MM.1S (cell line): ENCODE results near the gene CYTH3.

Experiments
- DNase-seq: peaks from one replicate; pipeline ENCODE4 v3.0.0-alpha.2; 2015
- H2AFZ ChIP-seq: fragments of 300-600 bp; sonication (generic); 2 replicates; pipeline ENCODE4 v1.6.0; 2016; ENCODE audit warnings: antibody characterized with exemption, low read length
- H3F3A ChIP-seq: fragments of 300-600 bp; sonication (generic); 2 replicates; pipeline ENCODE4 v1.6.1; 2016; ENCODE audit warnings: mild to moderate bottlenecking, antibody characterized with exemption, low read length, moderate library complexity, mixed read lengths; ENCODE audit not compliant: insufficient read depth
- H3K27ac ChIP-seq: fragments of 300-600 bp; sonication (generic); 2 replicates; pipeline ENCODE4 v1.5.1; 2016; ENCODE audit warnings: mild to moderate bottlenecking, low read length
- H3K27me3 ChIP-seq: fragments of 300-600 bp; sonication (generic); replicated peaks from 2 replicates; pipeline ENCODE4 v1.6.0; 2016; ENCODE audit warnings: low read length; ENCODE audit not compliant: insufficient read depth
- H3K36me3 ChIP-seq: fragments of 300-600 bp; sonication (generic); replicated peaks from 2 replicates; pipeline ENCODE4 v1.6.1; 2016; ENCODE audit warnings: mild to moderate bottlenecking, low read length, mixed read lengths; ENCODE audit not compliant: insufficient read depth
- H3K4me1 ChIP-seq: fragments of 300-600 bp; sonication (generic); 2 replicates; pipeline ENCODE4 v1.6.1; 2016; ENCODE audit warnings: low read length, mixed read lengths
- H3K4me2 ChIP-seq: fragments of 300-600 bp; sonication (generic); 2 replicates; pipeline ENCODE4 v1.6.0; 2016; ENCODE audit warnings: low read depth, low read length
- H3K4me3 ChIP-seq: fragments of 300-600 bp; sonication (generic); 2 replicates; pipeline ENCODE4 v1.5.1; 2016; ENCODE audit warnings: low read length, mixed read lengths
- H3K79me2 ChIP-seq: fragments of 300-600 bp; sonication (generic); 2 replicates; pipeline ENCODE4 v1.6.1; 2016; ENCODE audit warnings: mixed run types, low read length, mixed read lengths
- H3K9ac ChIP-seq: fragments of 300-600 bp; sonication (generic); 2 replicates; pipeline ENCODE4 v1.6.1; 2016; ENCODE audit warnings: low read length, mixed read lengths
- H3K9me2 ChIP-seq: fragments of 300-600 bp; sonication (generic); replicated peaks from 2 replicates; pipeline ENCODE4 v1.6.1; 2016; ENCODE audit warnings: mild to moderate bottlenecking, low read length, mixed read lengths; ENCODE audit not compliant: insufficient read depth
- H3K9me3 ChIP-seq: fragments of 300-600 bp; sonication (generic); replicated peaks from 2 replicates; pipeline ENCODE4 v1.6.1; 2016; ENCODE audit warnings: mild to moderate bottlenecking, low read length, mixed read lengths; ENCODE audit not compliant: insufficient read depth
- H4K20me1 ChIP-seq: fragments of 300-600 bp; sonication (generic); 2 replicates; pipeline ENCODE4 v1.6.1; 2016; ENCODE audit warnings: mild to moderate bottlenecking, low read length, moderate library complexity, mixed read lengths; ENCODE audit not compliant: insufficient read depth
- EZH2 ChIP-seq: fragments of 300-600 bp; sonication (generic); optimal IDR thresholded peaks from 2 replicates; pipeline ENCODE3; 2017; ENCODE audit warnings: low read depth, mild to moderate bottlenecking, antibody characterized with exemption, low read length, mixed read lengths
- EZH2phosphoT487 ChIP-seq: fragments of 300-600 bp; sonication (generic); IDR thresholded peaks from 2 replicates; pipeline ENCODE4 v1.6.1; 2018; ENCODE audit warnings: antibody characterized with exemption, low read length
- TF ChIP-seq, protein P1 (sequence below): fragments of 300-600 bp; sonication (generic); IDR thresholded peaks from 2 replicates; pipeline ENCODE4 v1.5.1; 2016; ENCODE audit warnings: antibody characterized with exemption, low read length, mixed read lengths

The CYTH3 gene, protein sequence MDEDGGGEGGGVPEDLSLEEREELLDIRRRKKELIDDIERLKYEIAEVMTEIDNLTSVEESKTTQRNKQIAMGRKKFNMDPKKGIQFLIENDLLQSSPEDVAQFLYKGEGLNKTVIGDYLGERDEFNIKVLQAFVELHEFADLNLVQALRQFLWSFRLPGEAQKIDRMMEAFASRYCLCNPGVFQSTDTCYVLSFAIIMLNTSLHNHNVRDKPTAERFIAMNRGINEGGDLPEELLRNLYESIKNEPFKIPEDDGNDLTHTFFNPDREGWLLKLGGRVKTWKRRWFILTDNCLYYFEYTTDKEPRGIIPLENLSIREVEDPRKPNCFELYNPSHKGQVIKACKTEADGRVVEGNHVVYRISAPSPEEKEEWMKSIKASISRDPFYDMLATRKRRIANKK

DNA sequence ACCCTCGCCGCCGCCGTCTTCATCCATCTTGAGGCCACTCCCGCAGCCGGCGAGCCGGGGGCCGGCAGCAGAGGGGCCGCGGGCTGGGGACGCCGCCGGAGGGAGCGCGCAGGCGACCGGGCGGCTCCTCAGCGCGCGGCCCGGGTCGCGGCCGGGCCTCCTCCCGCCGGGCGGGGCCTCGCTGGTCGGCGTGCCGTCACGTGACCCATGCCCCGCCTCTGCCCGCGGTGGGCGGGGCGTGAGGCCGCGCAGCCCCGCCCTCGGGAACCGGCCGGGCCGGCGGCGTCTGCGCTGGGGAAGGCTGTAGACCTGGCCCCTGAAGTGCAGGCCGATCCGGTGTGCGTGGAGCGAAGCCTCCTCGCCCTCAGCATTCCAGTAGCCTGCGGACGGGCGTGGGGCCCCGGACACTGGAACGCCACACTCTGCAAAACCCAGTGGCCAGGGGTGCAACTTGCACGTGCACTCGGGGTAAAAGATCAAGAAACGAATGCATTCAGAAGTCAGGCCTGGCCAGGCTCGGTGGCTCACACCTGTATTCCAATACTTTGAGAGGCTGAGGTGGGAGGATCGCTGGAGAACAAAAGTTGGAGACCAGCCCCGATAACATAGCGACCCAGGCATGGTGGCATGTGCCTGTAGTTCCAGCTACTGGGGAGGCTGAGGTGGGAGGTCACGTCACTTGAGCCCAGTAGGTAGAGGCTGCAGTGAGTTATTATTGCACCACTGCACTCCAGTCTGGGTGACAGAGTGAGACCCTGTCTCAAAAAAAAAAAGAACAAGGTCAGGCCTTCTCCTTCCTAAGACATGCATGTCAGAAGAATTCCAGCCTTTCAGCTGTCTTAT, at the start of gene CYTH3:
CYTH3 (minus strand) TSS at position 144 of the 843 bp plus-strand sequence; CDS start at position 27, 117 bp downstream.
- Histone ChIP-seq H3K9ac (peak within 1 kb of the TSS; percentile 66; the same call in 1 of the 2 replicates), H3K27me3 (no peaks in the 10 kb centered on the region)
- no peak for TF ChIP-seq EZH2
- no peak for TF ChIP-seq EZH2phosphoT487
- TF ChIP-seq, protein P1, sequence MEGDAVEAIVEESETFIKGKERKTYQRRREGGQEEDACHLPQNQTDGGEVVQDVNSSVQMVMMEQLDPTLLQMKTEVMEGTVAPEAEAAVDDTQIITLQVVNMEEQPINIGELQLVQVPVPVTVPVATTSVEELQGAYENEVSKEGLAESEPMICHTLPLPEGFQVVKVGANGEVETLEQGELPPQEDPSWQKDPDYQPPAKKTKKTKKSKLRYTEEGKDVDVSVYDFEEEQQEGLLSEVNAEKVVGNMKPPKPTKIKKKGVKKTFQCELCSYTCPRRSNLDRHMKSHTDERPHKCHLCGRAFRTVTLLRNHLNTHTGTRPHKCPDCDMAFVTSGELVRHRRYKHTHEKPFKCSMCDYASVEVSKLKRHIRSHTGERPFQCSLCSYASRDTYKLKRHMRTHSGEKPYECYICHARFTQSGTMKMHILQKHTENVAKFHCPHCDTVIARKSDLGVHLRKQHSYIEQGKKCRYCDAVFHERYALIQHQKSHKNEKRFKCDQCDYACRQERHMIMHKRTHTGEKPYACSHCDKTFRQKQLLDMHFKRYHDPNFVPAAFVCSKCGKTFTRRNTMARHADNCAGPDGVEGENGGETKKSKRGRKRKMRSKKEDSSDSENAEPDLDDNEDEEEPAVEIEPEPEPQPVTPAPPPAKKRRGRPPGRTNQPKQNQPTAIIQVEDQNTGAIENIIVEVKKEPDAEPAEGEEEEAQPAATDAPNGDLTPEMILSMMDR: no peak

DNA sequence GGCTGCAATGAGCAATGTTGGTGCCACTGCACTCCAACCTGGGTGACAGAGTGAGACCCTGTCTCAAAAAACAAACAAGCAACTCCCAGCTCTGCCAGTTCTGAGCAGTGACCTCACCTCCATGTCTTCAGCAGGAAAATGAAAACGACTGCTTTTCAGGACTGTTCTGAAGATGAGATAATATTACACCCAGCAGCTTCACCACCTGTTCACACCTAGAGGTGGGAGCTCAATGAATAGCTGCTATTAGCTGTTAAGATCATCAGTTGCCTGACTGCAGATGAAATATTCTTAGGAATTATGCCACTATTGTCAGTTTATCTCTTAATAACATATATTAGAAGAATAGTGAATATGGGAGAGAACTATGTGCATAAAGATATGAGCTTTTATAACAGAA, 48.4 kb upstream of the CYTH3 start:
- TF ChIP-seq EZH2: no peak
- TF ChIP-seq, protein P1: no peak
- TF ChIP-seq EZH2phosphoT487: no peak
- H3K9me2 ChIP-seq: no peaks in the 10 kb centered on the region
- H3F3A ChIP-seq: peaks cover 19% of the 10 kb centered on the region
- no peaks in the 10 kb centered on the region for H3K36me3 ChIP-seq
- H3K27ac ChIP-seq: peak overlapping the region; percentile 46; the same call in 1 of the 2 replicates
- H3K27me3 ChIP-seq: no peaks in the 10 kb centered on the region
- no peak overlapping the region for H3K4me3 ChIP-seq
- H4K20me1 ChIP-seq: no peaks in the 10 kb centered on the region
- no peak overlapping the region for H3K4me2 ChIP-seq
- H3K4me1 ChIP-seq: peaks cover 21% of the 10 kb centered on the region
- H3K9ac ChIP-seq: no peak overlapping the region
- H3K9me3 ChIP-seq: no peaks in the 10 kb centered on the region
- peak overlapping the region; percentile 50 for H2AFZ ChIP-seq
- peak; percentile 36 for DNase-seq
- H3K79me2 ChIP-seq: no peaks in the 10 kb centered on the region

More for the DNA sequence above, at the start of gene CYTH3:
- Histone ChIP-seq H3K36me3 (no peaks in the 10 kb centered on the region), H3K4me2 (peak within 1 kb of the TSS; percentile 91), H3K9me2 (no peaks in the 10 kb centered on the region), H2AFZ (peak within 1 kb of the TSS; percentile 76), H3K9me3 (no peaks in the 10 kb centered on the region), H3K4me3 (peak within 1 kb of the TSS; percentile 85), H3F3A (no peaks in the 10 kb centered on the region), H3K4me1 (peaks cover 10% of the 10 kb centered on the region), H3K27ac (no peak within 1 kb of the TSS), H4K20me1 (no peaks in the 10 kb centered on the region), H3K79me2 (peaks cover 39% of the 10 kb centered on the region)
- peak; percentile 81 for DNase-seq

DNA sequence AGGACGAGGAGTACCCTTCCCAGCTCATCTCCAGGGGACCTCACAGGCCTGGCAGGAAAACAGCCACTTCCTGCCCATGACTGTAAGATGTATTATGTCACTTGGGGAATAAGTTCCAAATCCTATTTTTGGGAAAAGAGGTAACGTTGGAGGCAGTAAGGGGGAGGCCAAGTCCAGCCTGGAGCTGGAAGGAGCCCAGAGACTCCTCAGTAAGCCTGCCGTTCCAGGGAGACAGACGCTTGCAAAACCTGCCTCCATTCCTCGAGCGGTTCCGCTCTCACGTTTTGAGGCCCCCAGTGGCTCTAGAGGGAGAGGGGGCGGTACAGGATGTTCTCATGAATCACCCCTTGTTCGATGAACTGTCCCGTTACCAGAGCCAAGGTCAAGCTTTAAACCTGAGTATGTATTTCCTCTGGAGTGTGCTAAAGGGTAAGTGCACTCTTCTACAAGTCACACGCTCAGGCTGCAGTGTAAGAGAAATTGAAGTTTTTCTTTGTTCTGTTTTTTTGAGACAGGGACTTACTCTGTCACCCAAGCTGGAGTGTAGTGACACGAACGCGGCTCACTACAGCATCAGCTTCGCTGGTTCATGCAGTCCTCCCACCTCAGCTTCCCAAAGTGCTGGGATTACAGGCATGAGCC, 45.5 kb upstream of the CYTH3 start:
- no peak overlapping the region for H2AFZ ChIP-seq
- H3K4me2 ChIP-seq: no peak overlapping the region
- peaks cover 27% of the 10 kb centered on the region for H3K4me1 ChIP-seq
- H3K27me3 ChIP-seq: no peaks in the 10 kb centered on the region
- no peaks in the 10 kb centered on the region for H3K36me3 ChIP-seq
- TF ChIP-seq EZH2 (no peak), EZH2phosphoT487 (no peak)
- TF ChIP-seq, protein P1: no peak
- H3K4me3 ChIP-seq: no peak overlapping the region
- H3K9ac ChIP-seq: no peak overlapping the region
- no peak for DNase-seq
- no peak overlapping the region for H3K27ac ChIP-seq
- no peaks in the 10 kb centered on the region for H4K20me1 ChIP-seq
- H3K79me2 ChIP-seq: no peaks in the 10 kb centered on the region
- no peaks in the 10 kb centered on the region for H3K9me3 ChIP-seq
- peaks cover 26% of the 10 kb centered on the region for H3F3A ChIP-seq
- H3K9me2 ChIP-seq: no peaks in the 10 kb centered on the region
